Body of pancreas (tissue), 4 donors: ENCODE results near the gene KRTAP11-1. TPM values are rescaled to one million over a fixed set of nuclear protein-coding genes. Genes with fewer than 3 reads are reported as not detected.

ENCODE experiments used
- ATAC-seq: fragments of 150-250 bp; one replicate; pipeline ENCODE4 v1.9.1; 2016
- DNase-seq, 4 donors: peaks; one replicate each; pipeline ENCODE4 v3.0.0-alpha.2; 2019
- H3K27ac ChIP-seq, 4 donors: fragments of 200-600 bp; sonication (generic); 1 replicate in 3 of 4; 2 replicates in 1 of 4; pipeline versions ENCODE4 v1.5.1 to v1.6.1; 2016 to 2019; ENCODE audit warnings: mild to moderate bottlenecking in 1 of 4, mixed read lengths in 1 of 4, moderate library complexity in 1 of 4
- H3K27me3 ChIP-seq, 2 donors: fragments of 200-600 bp; sonication (generic); one replicate each; pipeline ENCODE4 v1.6.0; 2016; ENCODE audit warnings: mild to moderate bottlenecking in 1 of 2
- H3K36me3 ChIP-seq, 2 donors: fragments of 200-600 bp; sonication (generic); replicated peaks in 1 of 2; 2 replicates each; pipeline ENCODE4 v1.5.1; 2016; ENCODE audit warnings: low read depth in 2 of 2; ENCODE audit not compliant: insufficient read depth in 1 of 2
- H3K4me1 ChIP-seq: fragments of 200-600 bp; sonication (generic); one replicate; pipeline ENCODE4 v1.6.0; 2016
- H3K4me3 ChIP-seq, 2 donors: fragments of 200-600 bp; sonication (generic); 1 replicate in 1 of 2; 2 replicates in 1 of 2; pipeline ENCODE4 v1.5.1; 2016 to 2019
- H3K9me3 ChIP-seq, 3 donors: fragments of 200-600 bp; sonication (generic); 1 replicate in 2 of 3; 2 replicates in 1 of 3; pipeline ENCODE4 v1.5.1; 2016
- CTCF ChIP-seq, 7 experiments: fragments of 450-650 bp in 4 of 7; fragments of 200-600 bp in 3 of 7; sonication (generic) in 3 of 7; IDR thresholded peaks; one replicate each; pipeline ENCODE4 v1.5.1; 2016 to 2019; ENCODE audit warnings: antibody characterized with exemption in 7 of 7
- POLR2A ChIP-seq, 3 donors: fragments of 450-650 bp; IDR thresholded peaks; one replicate each; pipeline ENCODE4 v1.6.1; 2016; ENCODE audit warnings: antibody characterized with exemption in 3 of 3, mild to moderate bottlenecking in 2 of 3
- WGBS, 2 donors: methylation state at CpG; one replicate each; pipeline ENCODE4 v1.1.5; 2017; 5-methylcytosine and 5-hydroxymethylcytosine counted together
- intact Hi-C: fragments of 100-400 bp; cut with DNase I; formaldehyde crosslinking; loops from one replicate; pipeline ENCODE4 v1.15.1; 2023
- total RNA-seq, 2 donors: library from RNA; depleted of rRNA; stranded (reverse); fragments of >200 nt; gene quantifications; one replicate each; pipeline ENCODE4 v1.1.0, GENCODE V29; 2016

KRTAP11-1 gene
- total RNA-seq: not detected

GRCh38 chr21:30881480-30881879 is at the start of gene KRTAP11-1:
TSS of gene KRTAP11-1 (minus strand) at chr21:30881580. CDS start at chr21:30881524, 56 bp downstream.
- Histone ChIP-seq H3K4me1 (no peaks in the 10 kb centered on the region), H3K9me3 (no peaks in the 10 kb centered on the region), H3K27ac (no peak within 1 kb of the TSS), H3K36me3 (no peaks in the 10 kb centered on the region), H3K4me3 (no peak within 1 kb of the TSS), H3K27me3 (no peaks in the 10 kb centered on the region)
- no peak for TF ChIP-seq CTCF (IDR thresholded peaks at IDR 0.05)
- no peak for TF ChIP-seq POLR2A (IDR thresholded peaks at IDR 0.05)
- DNase-seq (no peak), ATAC-seq (no peak)
- intact Hi-C loops: no loop called here
- 80 to 86% methylated on average over 2 of the region's 2 CpGs for WGBS, 2 donors

- no peak for DNase-seq
- WGBS, 2 donors: 36 to 42% methylated on average over 4 of the region's 4 CpGs
- Histone ChIP-seq H3K27ac (no peak overlapping the region), H3K4me1 (no peaks in the 10 kb centered on the region), H3K36me3 (no peaks in the 10 kb centered on the region), H3K9me3 (no peaks in the 10 kb centered on the region), H3K4me3 (no peak overlapping the region), H3K27me3 (no peaks in the 10 kb centered on the region)
- ATAC-seq: no peak
- intact Hi-C loops: no loop called here
- TF ChIP-seq POLR2A (IDR thresholded peaks at IDR 0.05): no peak
These were observed 42.8 kb upstream of the KRTAP11-1 start for GRCh38 chr21:30924146-30924700.

GRCh38 chr21:30921129-30921528 is 39.7 kb upstream of the KRTAP11-1 start:
- Histone ChIP-seq H3K36me3 (no peaks in the 10 kb centered on the region), H3K4me3 (no peak overlapping the region), H3K27ac (no peak overlapping the region), H3K4me1 (no peaks in the 10 kb centered on the region), H3K9me3 (no peaks in the 10 kb centered on the region), H3K27me3 (no peaks in the 10 kb centered on the region)
- WGBS, 2 donors: 60 to 66% methylated on average over 4 of the region's 4 CpGs
- intact Hi-C loops: no loop called here
- TF ChIP-seq CTCF (IDR thresholded peaks at IDR 0.05): no peak
- DNase-seq (no peak), ATAC-seq (no peak)

- 76 to 100% methylated on average over 1 of the region's 1 CpG for WGBS, 2 donors
- DNase-seq: no peak
- Histone ChIP-seq H3K4me1 (no peaks in the 10 kb centered on the region), H3K36me3 (no peaks in the 10 kb centered on the region), H3K27me3 (no peaks in the 10 kb centered on the region), H3K27ac (no peak overlapping the region), H3K4me3 (no peak overlapping the region), H3K9me3 (no peaks in the 10 kb centered on the region)
- ATAC-seq: no peak
- intact Hi-C loops: no loop called here
- TF ChIP-seq POLR2A (IDR thresholded peaks at IDR 0.05) (no peak), CTCF (IDR thresholded peaks at IDR 0.05) (no peak)
These were observed 36.2 kb upstream of the KRTAP11-1 start for GRCh38 chr21:30917557-30917956.

GRCh38 chr21:30900881-30901280 is 19.5 kb upstream of the KRTAP11-1 start:
- no peaks in the 10 kb centered on the region for H3K36me3 ChIP-seq
- H3K9me3 ChIP-seq: no peaks in the 10 kb centered on the region
- intact Hi-C loops: no loop called here
- TF ChIP-seq CTCF (IDR thresholded peaks at IDR 0.05) (no peak), POLR2A (IDR thresholded peaks at IDR 0.05) (no peak)
- H3K4me1 ChIP-seq: no peaks in the 10 kb centered on the region
- H3K27ac ChIP-seq: no peak overlapping the region
- 47 to 56% methylated on average over 4 of the region's 4 CpGs for WGBS, 2 donors
- DNase-seq: no peak
- H3K27me3 ChIP-seq: no peaks in the 10 kb centered on the region
- no peak for ATAC-seq
- H3K4me3 ChIP-seq: no peak overlapping the region
